H1 (cell line): ENCODE results near the gene CEP70. TPM values are rescaled to one million over a fixed set of nuclear protein-coding genes. Genes with fewer than 3 reads are reported as not detected.

Experiments used
- CHD1 ChIP-seq: IDR thresholded peaks from 2 replicates; pipeline ENCODE4 v1.6.1; 2012; ENCODE audit warnings: low read depth, low read length, improper control_type of control experiment
- JUND ChIP-seq: IDR thresholded peaks from 2 replicates; pipeline ENCODE4 v1.6.1; 2011; ENCODE audit warnings: mild to moderate bottlenecking, improper control_type of control experiment, low read length
- PHF8 ChIP-seq: fragments of 200-600 bp; sonication (generic); conservative IDR thresholded peaks from 2 replicates; pipeline ENCODE4 v1.7.1; 2012; ENCODE audit warnings: low read depth, mild to moderate bottlenecking, inconsistent platforms, low read length, moderate library complexity
- SP4 ChIP-seq: IDR thresholded peaks from 2 replicates; pipeline ENCODE4 v1.6.1; 2012; ENCODE audit warnings: low read length, inconsistent platforms
- TBP ChIP-seq: IDR thresholded peaks from 2 replicates; pipeline ENCODE4 v1.6.1; 2011; ENCODE audit warnings: low read depth, low read length, improper control_type of control experiment
- TCF12 ChIP-seq: IDR thresholded peaks from 2 replicates; pipeline ENCODE4 v1.6.1; 2011; ENCODE audit warnings: low read depth, mild to moderate bottlenecking, low read length
- polyA plus RNA-seq, 7 experiments: library from polyadenylated mRNA; depleted of rRNA in 3 of 7; stranded (reverse) in 5 of 7; unstranded in 2 of 7; fragments of >200 nt in 5 of 7; fragments of 200-250 nt in 2 of 7; gene quantifications; 1 replicate in 5 of 7; 2 replicates in 1 of 7; 4 replicates in 1 of 7; pipeline versions ENCODE4 v1.2.1 to v1.2.3, GENCODE V29; 2011 to 2013; ENCODE audit warnings: missing spikeins in 2 of 7, mixed read lengths in 2 of 7
- total RNA-seq: library from RNA; stranded (reverse); fragmentation: NEBNext Ultra II Directional; extraction: Animal tissue kit (Norgen Biotek cat#: 25700); gene quantifications from 2 replicates; pipeline ENCODE4 v1.2.1, GENCODE V29; 2021
- TF ChIP-seq, protein P1 (sequence below): fragments of 300-600 bp; sonication (generic); IDR thresholded peaks from 2 replicates; pipeline ENCODE4 v1.7.1; 2012; ENCODE audit warnings: low read length, moderate library complexity, mild to moderate bottlenecking, inconsistent platforms; ENCODE audit not compliant: insufficient replicate concordance
- TF ChIP-seq, protein P2 (sequence below): IDR thresholded peaks from 2 replicates; pipeline ENCODE4 v1.6.1; 2012; ENCODE audit warnings: inconsistent platforms
- TF ChIP-seq, protein P3 (sequence below): IDR thresholded peaks from 2 replicates; pipeline ENCODE4 v1.6.1; 2011; ENCODE audit warnings: low read depth, mild to moderate bottlenecking, low read length; ENCODE audit not compliant: insufficient read depth

CEP70 gene
- total and polyA plus RNA-seq, 2 of the 8 experiments (the other 6 are each of a cell fraction or from before 2014, with no cell fraction given), result 3.9 to 26.2 TPM

DNA sequence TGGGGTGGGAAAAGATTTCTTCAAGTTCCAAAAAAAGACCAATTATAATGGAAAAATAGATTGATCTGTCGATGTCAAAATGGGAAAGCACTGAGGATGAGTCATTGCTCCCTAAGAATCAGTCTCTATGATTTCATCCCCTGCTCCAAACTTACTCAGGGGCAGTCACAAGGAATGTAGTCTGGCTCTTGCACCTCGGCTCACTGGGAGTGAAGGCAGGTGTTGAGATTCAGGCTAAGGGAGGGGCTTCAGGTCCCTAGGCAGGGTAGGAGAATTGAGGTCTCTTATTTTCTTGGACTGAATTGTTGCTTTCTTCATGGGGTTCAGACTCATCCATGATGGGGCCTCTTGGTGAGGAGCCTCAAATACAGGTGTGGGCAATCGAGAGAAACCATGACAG is 145.4 kb downstream of the CEP70 start (continued):
- TF ChIP-seq, protein P1, sequence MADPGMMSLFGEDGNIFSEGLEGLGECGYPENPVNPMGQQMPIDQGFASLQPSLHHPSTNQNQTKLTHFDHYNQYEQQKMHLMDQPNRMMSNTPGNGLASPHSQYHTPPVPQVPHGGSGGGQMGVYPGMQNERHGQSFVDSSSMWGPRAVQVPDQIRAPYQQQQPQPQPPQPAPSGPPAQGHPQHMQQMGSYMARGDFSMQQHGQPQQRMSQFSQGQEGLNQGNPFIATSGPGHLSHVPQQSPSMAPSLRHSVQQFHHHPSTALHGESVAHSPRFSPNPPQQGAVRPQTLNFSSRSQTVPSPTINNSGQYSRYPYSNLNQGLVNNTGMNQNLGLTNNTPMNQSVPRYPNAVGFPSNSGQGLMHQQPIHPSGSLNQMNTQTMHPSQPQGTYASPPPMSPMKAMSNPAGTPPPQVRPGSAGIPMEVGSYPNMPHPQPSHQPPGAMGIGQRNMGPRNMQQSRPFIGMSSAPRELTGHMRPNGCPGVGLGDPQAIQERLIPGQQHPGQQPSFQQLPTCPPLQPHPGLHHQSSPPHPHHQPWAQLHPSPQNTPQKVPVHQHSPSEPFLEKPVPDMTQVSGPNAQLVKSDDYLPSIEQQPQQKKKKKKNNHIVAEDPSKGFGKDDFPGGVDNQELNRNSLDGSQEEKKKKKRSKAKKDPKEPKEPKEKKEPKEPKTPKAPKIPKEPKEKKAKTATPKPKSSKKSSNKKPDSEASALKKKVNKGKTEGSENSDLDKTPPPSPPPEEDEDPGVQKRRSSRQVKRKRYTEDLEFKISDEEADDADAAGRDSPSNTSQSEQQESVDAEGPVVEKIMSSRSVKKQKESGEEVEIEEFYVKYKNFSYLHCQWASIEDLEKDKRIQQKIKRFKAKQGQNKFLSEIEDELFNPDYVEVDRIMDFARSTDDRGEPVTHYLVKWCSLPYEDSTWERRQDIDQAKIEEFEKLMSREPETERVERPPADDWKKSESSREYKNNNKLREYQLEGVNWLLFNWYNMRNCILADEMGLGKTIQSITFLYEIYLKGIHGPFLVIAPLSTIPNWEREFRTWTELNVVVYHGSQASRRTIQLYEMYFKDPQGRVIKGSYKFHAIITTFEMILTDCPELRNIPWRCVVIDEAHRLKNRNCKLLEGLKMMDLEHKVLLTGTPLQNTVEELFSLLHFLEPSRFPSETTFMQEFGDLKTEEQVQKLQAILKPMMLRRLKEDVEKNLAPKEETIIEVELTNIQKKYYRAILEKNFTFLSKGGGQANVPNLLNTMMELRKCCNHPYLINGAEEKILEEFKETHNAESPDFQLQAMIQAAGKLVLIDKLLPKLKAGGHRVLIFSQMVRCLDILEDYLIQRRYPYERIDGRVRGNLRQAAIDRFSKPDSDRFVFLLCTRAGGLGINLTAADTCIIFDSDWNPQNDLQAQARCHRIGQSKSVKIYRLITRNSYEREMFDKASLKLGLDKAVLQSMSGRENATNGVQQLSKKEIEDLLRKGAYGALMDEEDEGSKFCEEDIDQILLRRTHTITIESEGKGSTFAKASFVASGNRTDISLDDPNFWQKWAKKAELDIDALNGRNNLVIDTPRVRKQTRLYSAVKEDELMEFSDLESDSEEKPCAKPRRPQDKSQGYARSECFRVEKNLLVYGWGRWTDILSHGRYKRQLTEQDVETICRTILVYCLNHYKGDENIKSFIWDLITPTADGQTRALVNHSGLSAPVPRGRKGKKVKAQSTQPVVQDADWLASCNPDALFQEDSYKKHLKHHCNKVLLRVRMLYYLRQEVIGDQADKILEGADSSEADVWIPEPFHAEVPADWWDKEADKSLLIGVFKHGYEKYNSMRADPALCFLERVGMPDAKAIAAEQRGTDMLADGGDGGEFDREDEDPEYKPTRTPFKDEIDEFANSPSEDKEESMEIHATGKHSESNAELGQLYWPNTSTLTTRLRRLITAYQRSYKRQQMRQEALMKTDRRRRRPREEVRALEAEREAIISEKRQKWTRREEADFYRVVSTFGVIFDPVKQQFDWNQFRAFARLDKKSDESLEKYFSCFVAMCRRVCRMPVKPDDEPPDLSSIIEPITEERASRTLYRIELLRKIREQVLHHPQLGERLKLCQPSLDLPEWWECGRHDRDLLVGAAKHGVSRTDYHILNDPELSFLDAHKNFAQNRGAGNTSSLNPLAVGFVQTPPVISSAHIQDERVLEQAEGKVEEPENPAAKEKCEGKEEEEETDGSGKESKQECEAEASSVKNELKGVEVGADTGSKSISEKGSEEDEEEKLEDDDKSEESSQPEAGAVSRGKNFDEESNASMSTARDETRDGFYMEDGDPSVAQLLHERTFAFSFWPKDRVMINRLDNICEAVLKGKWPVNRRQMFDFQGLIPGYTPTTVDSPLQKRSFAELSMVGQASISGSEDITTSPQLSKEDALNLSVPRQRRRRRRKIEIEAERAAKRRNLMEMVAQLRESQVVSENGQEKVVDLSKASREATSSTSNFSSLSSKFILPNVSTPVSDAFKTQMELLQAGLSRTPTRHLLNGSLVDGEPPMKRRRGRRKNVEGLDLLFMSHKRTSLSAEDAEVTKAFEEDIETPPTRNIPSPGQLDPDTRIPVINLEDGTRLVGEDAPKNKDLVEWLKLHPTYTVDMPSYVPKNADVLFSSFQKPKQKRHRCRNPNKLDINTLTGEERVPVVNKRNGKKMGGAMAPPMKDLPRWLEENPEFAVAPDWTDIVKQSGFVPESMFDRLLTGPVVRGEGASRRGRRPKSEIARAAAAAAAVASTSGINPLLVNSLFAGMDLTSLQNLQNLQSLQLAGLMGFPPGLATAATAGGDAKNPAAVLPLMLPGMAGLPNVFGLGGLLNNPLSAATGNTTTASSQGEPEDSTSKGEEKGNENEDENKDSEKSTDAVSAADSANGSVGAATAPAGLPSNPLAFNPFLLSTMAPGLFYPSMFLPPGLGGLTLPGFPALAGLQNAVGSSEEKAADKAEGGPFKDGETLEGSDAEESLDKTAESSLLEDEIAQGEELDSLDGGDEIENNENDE, result no peak
- TF ChIP-seq CHD1 (no peak), SP4 (no peak), JUND (no peak), PHF8 (no peak), TCF12 (no peak), TBP (no peak)
- TF ChIP-seq, protein P2, sequence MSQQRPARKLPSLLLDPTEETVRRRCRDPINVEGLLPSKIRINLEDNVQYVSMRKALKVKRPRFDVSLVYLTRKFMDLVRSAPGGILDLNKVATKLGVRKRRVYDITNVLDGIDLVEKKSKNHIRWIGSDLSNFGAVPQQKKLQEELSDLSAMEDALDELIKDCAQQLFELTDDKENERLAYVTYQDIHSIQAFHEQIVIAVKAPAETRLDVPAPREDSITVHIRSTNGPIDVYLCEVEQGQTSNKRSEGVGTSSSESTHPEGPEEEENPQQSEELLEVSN, result no peak
- TF ChIP-seq, protein P3, sequence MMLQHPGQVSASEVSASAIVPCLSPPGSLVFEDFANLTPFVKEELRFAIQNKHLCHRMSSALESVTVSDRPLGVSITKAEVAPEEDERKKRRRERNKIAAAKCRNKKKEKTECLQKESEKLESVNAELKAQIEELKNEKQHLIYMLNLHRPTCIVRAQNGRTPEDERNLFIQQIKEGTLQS, result no peak
